ENCODE results near the gene KLK4. TPM values are rescaled to one million over a fixed set of nuclear protein-coding genes. Genes with fewer than 3 reads are reported as not detected.
A peak's percentile ranks its signal among the peaks of the same experiment; 100 is the strongest.

The KLK4 gene
- total and polyA plus RNA-seq, 9 of the 15 experiments (the other 6 are each of a cell fraction or from before 2014, with no cell fraction given), result not detected

DNA sequence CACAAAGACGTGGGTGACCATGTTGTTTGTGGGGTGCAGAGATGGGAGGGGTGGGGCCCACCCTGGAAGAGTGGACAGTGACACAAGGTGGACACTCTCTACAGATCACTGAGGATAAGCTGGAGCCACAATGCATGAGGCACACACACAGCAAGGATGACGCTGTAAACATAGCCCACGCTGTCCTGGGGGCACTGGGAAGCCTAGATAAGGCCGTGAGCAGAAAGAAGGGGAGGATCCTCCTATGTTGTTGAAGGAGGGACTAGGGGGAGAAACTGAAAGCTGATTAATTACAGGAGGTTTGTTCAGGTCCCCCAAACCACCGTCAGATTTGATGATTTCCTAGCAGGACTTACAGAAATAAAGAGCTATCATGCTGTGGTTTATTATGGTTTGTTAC lies 32.3 kb downstream of the KLK4 start (continued):
- TF ChIP-seq, protein P1, sequence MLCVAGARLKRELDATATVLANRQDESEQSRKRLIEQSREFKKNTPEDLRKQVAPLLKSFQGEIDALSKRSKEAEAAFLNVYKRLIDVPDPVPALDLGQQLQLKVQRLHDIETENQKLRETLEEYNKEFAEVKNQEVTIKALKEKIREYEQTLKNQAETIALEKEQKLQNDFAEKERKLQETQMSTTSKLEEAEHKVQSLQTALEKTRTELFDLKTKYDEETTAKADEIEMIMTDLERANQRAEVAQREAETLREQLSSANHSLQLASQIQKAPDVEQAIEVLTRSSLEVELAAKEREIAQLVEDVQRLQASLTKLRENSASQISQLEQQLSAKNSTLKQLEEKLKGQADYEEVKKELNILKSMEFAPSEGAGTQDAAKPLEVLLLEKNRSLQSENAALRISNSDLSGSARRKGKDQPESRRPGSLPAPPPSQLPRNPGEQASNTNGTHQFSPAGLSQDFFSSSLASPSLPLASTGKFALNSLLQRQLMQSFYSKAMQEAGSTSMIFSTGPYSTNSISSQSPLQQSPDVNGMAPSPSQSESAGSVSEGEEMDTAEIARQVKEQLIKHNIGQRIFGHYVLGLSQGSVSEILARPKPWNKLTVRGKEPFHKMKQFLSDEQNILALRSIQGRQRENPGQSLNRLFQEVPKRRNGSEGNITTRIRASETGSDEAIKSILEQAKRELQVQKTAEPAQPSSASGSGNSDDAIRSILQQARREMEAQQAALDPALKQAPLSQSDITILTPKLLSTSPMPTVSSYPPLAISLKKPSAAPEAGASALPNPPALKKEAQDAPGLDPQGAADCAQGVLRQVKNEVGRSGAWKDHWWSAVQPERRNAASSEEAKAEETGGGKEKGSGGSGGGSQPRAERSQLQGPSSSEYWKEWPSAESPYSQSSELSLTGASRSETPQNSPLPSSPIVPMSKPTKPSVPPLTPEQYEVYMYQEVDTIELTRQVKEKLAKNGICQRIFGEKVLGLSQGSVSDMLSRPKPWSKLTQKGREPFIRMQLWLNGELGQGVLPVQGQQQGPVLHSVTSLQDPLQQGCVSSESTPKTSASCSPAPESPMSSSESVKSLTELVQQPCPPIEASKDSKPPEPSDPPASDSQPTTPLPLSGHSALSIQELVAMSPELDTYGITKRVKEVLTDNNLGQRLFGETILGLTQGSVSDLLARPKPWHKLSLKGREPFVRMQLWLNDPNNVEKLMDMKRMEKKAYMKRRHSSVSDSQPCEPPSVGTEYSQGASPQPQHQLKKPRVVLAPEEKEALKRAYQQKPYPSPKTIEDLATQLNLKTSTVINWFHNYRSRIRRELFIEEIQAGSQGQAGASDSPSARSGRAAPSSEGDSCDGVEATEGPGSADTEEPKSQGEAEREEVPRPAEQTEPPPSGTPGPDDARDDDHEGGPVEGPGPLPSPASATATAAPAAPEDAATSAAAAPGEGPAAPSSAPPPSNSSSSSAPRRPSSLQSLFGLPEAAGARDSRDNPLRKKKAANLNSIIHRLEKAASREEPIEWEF (CRISPR knock-in tag; IDR thresholded peaks at IDR 0.05), result no peak
- TF ChIP-seq HEY1 (CRISPR knock-in tag; IDR thresholded peaks at IDR 0.05; ENCODE audit: borderline replicate concordance) (no peak), U2AF2 (optimal IDR thresholded peaks at IDR 0.05; ENCODE audit: low read depth, low read length) (no peak), HMG20B (CRISPR knock-in tag; IDR thresholded peaks at IDR 0.05) (no peak), SLC30A9 (CRISPR knock-in tag; IDR thresholded peaks at IDR 0.05) (no peak), STAT5A (IDR thresholded peaks at IDR 0.05; ENCODE audit: borderline replicate concordance, low read length) (peak; percentile 43; the same call in 1 of the 2 replicates), ETV1 (tag; conservative IDR thresholded peaks at IDR 0.05; ENCODE audit: low read depth) (no peak), ZBED1 (IDR thresholded peaks at IDR 0.05) (no peak), L3MBTL2 (IDR thresholded peaks at IDR 0.05) (no peak), POLR2G (IDR thresholded peaks at IDR 0.05; ENCODE audit: low read depth, low read length) (no peak), HNRNPH1 (optimal IDR thresholded peaks at IDR 0.05; ENCODE audit: low read depth, low read length) (no peak), STAT5B (CRISPR knock-in tag; IDR thresholded peaks at IDR 0.05) (no peak), SAFB2 (IDR thresholded peaks at IDR 0.05; ENCODE audit: borderline replicate concordance, low read depth, low read length, severe bottlenecking) (no peak), FOXM1 (IDR thresholded peaks at IDR 0.05; ENCODE audit: low read depth) (no peak), FOXM1 (CRISPR knock-in tag; IDR thresholded peaks at IDR 0.05; ENCODE audit: low read depth) (no peak), SRSF7 (optimal IDR thresholded peaks at IDR 0.05; ENCODE audit: low read depth, low read length) (no peak), DDX20 (tag; IDR thresholded peaks at IDR 0.05; ENCODE audit: low read depth) (no peak), ARNT (IDR thresholded peaks at IDR 0.05) (no peak), PCBP1 (IDR thresholded peaks at IDR 0.05; ENCODE audit: low read depth, low read length, poor library complexity, severe bottlenecking) (no peak), MED1 (CRISPR knock-in tag; IDR thresholded peaks at IDR 0.05; ENCODE audit: borderline replicate concordance) (no peak), GTF2E2 (tag; IDR thresholded peaks at IDR 0.05) (no peak), ZNF778 (CRISPR knock-in tag; IDR thresholded peaks at IDR 0.05) (no peak), SNRNP70 (optimal IDR thresholded peaks at IDR 0.05; ENCODE audit: low read depth, low read length) (no peak)
- TF ChIP-seq, protein P2, sequence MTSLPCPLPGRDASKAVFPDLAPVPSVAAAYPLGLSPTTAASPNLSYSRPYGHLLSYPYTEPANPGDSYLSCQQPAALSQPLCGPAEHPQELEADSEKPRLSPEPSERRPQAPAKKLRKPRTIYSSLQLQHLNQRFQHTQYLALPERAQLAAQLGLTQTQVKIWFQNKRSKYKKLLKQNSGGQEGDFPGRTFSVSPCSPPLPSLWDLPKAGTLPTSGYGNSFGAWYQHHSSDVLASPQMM (CRISPR knock-in tag; IDR thresholded peaks at IDR 0.05), result no peak
- TF ChIP-seq, protein P3, sequence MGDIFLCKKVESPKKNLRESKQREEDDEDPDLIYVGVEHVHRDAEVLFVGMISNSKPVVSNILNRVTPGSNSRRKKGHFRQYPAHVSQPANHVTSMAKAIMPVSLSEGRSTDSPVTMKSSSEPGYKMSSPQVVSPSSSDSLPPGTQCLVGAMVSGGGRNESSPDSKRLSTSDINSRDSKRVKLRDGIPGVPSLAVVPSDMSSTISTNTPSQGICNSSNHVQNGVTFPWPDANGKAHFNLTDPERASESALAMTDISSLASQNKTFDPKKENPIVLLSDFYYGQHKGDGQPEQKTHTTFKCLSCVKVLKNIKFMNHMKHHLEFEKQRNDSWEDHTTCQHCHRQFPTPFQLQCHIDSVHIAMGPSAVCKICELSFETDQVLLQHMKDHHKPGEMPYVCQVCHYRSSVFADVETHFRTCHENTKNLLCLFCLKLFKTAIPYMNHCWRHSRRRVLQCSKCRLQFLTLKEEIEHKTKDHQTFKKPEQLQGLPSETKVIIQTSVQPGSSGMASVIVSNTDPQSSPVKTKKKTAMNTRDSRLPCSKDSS (IDR thresholded peaks at IDR 0.05; ENCODE audit: low read depth, partially characterized antibody), result no peak

Measured in K562 (cell line).